ENCODE results near the gene PPM1M.
"Not testable (repeated sequence)": the region's sequence is repeated elsewhere in the genome, so short reads cannot be mapped to it uniquely, and the experiment has no call there.

Gene PPM1M

DNA sequence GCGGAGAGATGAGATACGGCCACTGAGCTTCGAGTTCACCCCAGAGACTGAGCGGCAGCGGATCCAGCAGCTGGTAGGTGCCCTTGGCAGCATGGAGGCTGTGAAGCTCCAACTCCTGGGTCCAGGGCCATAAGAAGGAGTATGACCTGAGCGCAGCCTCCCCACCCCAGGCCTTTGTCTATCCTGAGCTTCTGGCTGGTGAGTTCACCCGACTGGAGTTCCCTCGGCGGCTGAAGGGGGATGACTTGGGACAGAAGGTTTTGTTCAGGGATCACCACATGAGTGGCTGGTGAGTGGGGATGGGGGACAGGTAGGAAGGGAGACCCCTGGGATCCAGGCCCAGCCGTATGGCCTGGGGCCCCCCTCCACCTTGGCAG, 2.6 kb downstream of the PPM1M start:
- no peak for DNase-seq

DNA sequence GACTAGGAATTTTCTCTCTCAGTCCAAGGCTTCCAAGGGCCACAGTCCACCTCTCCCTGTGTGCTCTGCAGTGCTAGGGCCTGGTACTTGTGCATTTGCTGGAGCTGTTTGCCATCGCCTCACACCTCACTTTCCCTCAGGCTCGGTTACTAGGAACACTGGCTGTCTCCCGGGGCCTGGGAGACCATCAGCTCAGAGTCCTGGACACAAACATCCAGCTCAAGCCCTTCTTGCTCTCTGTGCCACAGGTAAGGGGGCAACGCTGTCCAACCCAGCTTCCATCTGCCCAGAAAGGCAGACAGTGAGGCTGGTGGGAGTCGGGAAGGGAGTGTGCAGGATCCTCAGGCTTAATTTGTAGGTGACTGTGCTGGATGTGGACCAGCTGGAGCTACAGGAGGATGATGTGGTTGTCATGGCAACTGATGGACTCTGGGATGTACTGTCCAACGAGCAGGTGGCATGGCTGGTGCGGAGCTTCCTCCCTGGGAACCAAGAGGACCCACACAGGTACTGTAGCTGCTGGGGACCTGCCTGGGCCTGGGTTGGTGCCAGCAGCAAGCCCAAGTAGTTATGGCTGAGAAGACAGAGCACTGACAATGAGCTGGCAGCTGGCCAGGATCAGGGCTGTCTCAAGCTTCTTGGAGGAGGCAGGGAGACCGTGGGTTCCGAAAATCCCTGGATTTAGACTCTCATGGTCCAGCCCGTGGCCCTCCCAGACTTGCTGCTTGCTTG, 3.4 kb downstream of the PPM1M start:
- peak; percentile 50 for DNase-seq

DNA sequence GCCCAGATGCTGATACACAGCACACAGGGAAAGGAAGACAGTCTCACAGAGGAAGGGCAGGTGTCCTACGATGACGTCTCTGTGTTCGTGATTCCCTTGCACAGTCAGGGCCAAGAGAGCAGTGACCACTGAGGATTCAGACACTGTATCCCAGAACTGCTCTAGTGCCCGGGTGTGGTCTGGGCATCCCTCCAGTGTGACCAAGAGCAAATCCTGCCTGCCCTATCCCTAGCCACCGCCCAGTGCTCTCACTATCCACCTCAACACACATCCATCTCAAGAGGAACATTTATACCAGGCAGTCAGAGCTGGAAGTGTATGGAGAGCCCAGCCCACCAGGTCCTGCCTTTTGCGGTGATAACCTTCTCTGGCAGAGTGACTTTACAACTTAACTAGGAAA, 4.1 kb downstream of the PPM1M start:
- no peak for DNase-seq

DNA sequence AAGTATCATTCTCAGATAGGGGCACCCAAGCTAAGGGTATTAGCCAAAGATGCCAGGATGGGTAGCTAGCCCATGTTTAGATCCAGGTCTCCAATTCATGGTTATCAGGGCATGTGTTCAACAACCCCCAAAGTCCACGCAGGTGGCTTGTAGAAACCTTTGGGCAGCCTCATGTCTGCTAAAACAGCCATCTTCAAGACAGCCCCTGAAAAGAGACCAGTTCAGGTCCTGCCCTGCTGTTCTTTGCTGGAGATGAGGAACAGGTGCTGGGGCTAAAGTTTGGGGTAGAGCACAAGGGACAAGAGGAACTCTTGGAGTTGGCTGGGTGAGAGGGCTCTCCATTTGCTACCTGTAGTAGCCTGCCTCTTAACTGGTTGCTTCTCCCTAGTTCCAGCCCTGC, 4.6 kb downstream of the PPM1M start:
- no peak for DNase-seq

DNA sequence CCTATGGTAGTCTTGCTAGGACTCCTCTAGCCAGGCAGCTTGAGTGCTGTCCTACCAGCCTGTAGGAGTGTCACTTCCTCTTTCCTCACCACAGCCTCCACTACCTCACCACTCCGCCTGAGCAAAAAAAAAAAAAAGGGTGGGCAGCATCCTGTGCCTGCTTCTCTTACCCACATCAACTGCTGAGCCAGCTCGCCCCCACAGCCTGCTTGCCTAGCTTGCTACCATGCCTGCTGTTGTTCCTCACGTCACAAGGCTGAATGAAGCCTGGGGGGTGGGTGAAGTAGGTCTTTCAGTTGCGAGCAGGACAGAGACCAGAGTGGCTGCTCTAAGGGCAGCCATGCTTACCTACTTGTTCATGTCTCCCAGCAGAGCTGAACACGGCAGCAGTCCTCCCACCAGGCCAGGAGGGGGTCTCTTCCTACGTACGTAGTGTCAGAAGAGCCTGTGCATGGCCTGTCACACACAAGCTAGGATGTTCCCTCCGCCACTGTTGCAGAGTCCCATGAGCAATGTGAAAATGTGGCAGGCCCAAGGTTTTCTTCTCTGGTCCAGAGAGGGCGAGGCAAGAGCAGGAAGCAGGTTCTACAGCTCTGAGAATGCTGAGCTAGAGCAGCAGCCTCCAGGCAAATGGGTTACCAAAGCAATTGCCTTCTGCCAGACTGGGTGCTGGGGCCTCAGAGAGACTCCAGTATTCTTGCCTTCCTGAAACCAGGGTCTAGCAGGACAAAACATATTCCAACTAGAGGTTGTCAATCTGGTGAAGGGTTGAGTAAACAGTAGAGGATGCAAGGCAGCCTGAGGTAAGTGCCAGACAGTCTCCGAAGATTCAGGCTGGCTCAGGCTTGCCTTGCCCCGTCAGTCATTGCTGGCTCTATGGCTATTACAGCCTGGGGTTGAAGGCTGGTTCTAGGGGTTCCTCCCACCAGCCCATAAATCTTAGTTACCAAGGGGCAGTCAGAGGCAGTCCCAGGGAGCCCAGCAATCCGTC, 8.1 kb downstream of the PPM1M start:
- DNase-seq, result peak; percentile 19

DNA sequence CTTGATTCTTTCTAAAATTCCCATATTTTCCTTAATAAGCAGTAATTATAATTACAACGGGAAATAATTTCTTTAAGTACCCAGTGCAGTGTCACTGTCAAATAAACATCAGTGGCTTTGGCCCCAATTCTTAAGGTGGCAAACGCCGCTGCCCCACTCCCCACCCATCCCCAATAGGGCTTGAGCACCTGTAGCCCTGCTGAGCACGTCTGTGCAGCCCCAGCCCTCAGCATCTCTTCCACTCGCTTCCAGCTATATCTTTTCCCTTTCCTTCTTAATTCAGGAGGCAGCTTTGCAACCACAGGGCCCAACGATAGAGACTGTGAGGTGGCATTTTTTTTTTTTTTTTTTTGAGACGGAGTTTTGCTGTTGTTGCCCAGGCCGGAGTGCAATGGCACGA, 9.0 kb downstream of the PPM1M start:
- DNase-seq, result no peak

DNA sequence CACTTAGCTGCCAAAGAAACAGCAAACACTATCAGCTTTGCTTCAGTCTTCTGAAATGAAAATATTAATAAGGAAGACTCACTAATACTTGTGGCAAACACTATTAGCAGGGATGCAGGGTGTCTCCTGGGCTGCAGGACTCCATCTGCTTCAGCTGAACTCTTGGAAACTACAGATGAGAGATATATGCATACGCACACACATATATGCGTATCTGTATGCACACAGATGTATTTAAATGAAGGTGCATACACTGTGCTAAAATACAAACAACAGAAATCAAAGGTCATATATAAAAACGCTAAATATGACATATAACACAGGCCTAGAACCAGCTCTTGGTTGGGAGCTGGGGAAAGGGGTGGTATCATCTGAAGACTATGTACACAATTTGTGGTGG, 10.6 kb downstream of the PPM1M start:
- DNase-seq, result no peak

DNA sequence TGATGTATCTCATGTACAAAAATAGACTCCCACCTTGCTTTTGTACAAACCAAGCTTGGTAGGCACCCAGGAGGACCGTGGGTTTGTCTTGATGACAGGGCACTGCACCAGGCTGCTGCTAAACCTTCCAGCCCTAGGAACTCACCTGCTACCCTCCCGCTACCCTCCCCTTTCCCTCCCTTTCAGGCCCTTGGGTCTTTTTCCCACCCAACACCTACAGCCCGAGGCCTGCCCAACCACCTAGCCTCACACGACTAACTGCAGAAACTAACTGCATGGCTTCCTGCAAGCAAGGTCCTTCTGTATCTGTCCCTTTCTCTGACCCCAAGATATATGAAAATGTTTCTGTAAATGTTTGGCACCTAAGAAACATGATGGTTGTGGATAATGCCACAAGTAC, 11.1 kb downstream of the PPM1M start:
- no peak for DNase-seq

DNA sequence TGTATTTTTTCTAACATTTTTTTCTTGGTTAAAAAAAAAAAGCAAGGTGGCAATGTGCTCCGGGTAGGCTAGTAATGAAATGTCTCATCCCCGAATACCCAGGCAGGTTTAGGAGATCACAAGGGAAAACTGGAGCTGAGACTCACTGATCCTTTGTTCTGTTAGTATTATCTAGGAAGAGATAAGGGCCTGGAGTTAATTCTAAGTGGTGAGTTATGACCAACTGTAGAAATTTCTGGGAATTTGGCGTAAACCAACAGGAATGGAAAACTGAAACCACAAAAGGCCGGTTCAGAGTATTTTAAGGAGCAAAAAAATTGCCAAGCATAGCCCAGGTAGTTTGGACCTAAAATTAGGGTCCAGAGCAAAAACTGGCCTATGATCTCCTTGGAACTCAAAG, 12.4 kb downstream of the PPM1M start:
- DNase-seq, result no peak

DNA sequence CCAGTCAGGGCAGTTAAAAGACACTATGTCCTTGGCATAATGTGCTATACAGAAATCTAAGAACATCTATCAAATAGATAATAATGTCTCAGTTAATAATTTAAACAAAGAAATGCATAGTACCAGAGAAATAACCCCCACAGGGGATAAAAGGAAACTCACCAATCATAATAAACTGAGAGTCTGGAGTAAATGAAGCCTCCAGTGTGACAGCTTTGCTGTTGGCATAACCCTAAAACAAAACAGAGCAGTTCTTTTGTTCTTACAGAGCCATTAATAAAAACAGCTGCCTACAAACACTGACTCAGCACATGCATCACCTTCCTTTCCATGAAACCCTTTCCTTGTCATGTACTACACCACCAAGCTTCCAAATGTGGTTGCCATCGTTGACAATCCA, 13.5 kb downstream of the PPM1M start:
- no peak for DNase-seq

DNA sequence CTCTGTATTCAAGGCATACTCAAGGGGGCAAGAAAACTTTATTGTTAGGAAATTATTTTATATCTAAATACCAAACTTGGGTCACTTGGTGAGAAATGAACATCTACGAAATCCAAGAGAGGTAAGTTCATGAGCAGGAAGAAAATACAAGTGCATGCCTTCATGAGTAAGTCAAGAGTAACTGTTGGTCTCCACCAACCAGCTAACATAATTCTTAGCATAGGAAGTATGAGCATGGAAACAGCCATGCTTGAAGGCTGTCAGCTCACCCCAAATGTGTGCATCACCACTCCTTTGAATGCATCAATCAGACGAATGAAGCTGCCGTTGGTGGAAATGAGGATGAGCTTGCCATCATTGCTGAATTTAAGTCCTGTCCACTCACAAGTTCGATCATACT, 13.9 kb downstream of the PPM1M start:
- no peak for DNase-seq

DNA sequence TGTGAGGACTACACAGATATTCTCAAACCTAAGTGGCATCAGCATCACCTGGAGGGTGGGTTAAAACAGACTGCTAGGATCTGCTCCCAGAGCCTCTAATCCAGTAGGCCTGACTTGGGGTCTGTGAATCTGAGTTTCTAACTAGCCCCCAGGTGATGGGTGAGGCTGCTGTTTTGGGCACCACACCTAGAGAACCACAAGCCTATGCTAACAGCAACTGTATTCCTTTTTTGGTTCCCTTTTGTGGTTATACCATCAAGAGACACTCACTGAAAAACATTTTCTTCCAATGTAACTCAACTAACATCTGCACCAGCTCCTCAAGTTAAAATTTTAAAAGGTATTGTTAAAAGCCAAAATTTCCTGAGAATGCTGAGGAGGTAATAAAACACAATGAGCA, 16.9 kb downstream of the PPM1M start:
- DNase-seq, result no peak

DNA sequence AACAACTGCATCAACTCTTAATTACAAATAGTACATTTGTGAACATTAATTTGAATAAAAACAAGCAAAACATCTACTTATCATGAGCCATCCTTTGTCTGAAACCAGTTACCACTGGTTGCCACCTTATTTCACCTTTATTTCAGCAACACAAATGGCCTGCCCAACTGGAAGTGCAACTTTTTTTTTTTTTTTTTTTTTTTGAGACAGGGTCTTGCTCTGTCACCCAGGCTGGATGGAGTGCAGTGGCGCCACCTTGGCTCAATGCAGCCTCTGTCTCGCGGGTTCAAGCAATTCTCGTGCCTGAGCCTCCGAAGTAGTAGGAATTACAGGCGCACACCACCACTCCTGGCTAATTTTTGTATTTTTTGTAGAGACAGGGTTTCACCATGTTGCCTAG, 19.8 kb downstream of the PPM1M start:
- peak; percentile 29 for DNase-seq

DNA sequence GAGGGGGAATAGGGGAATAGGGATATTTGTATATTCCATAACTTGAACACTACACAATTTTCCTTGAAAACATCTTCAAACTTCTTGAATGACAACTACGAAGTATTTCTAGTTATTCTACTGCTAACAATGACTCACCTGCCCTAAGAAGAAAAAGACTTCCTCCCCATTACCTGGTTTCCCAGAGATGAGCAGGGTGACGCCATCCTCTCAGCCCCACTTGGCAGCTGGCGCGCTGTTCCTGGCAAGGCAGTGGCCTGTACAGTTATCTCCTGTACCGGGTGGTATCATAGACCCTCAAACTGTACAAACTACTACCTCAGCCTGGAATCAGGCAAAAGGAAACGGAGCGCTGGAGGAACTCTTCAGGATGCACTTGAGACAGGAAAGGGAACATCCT, 22.5 kb downstream of the PPM1M start:
- DNase-seq, result peak; percentile 25

DNA sequence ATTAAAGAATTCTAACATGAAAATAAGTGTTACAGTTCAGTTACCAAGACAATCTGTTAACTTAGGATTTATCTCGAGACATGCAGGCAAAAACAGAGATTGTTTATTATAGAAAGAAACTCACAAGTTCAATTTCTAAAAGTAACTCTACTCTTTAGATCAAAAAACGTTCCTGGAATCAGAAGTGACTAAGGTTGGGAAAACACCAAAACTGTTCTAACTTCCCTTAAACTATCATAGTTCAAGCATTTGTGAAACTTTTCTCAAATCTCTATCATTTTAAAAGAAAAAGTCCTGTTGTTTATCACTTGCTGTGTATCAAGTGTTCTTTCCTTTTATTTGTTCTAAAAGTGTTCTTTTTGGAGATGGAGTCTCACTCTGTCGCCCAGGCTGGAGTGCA, 24.2 kb downstream of the PPM1M start:
- no peak for DNase-seq

DNA sequence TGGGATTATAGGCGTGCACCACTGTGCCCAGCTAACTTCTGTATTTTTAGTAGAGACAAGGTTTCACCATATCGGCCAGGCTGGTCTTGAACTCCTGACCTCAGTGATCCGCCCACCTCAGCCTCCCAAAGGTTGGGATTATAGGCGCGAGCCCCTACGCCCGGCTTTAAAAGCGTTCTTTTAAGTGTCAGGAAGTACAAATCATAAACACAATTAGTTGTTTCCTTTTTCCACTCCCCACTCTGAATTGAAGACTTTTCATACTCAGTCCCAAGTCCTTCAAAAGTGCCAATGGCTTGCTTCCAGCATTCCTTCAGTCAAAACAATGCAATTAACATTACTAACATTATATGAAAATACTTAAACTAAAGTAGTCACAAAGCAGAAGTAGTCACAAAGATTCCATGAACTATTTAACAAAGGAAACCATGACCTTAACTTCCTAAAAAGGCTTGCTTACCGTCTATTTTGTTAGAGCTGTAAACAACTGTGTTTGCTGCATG, 24.7 kb downstream of the PPM1M start:
- no peak for DNase-seq

DNA sequence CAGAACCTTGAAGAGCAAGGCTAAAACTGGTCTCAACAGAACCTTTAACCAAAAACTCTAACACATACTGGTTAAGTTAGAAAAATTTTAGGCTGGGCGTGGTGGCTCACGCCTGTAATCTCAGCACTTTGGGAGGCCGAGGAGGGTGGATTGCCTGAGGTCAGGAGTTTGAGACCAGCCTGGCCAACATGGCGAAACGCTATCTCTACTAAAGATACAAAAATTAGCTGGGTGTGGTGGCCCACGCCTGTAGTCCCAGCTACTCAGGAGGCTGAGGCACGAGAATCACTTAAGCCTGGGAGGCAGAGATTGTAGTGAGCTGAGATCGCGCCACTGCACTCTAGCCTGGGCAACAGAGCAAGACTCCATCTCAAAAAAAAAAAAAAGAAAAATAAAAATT, 26.6 kb downstream of the PPM1M start:
- not testable (repeated sequence) for DNase-seq

DNA sequence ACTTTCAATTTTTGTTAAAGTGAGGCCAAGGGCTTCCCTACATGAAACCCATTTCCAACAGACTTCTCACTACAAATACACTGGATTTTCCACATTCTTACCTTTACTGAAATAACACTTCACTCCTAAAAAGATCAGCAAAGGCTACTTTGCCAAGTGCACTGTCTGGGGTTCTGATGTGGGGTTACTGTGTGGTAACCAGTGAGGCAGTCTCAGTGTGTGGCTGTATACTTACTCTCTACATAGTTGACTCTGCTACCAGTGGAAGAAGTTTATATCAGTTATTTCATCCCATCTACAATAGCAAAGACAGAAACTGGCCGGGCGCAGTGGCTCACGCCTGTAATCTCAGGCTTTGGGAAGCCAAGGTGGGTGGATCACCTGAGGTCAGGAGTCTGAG, 27.3 kb downstream of the PPM1M start:
- no peak for DNase-seq

DNA sequence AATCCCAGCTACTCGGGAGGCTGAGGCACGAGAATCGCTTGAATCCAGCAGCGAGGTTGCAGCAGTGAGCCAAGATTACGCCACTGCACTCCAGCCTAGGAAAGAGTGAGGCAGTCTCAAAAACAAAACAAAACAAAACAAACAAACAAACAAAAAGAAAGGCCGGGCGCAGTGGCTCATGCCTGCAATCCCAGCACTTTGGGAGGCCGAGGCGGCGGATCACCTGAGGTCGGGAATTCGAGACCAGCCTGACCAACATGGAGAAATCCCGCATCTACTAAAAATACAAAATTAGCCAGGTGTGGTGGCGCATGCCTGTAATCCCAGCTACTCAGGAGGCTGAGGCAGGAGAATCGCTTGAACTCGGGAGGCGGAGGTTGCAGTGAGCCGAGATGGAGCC, 29.2 kb downstream of the PPM1M start:
- DNase-seq, result not testable (repeated sequence)

DNA sequence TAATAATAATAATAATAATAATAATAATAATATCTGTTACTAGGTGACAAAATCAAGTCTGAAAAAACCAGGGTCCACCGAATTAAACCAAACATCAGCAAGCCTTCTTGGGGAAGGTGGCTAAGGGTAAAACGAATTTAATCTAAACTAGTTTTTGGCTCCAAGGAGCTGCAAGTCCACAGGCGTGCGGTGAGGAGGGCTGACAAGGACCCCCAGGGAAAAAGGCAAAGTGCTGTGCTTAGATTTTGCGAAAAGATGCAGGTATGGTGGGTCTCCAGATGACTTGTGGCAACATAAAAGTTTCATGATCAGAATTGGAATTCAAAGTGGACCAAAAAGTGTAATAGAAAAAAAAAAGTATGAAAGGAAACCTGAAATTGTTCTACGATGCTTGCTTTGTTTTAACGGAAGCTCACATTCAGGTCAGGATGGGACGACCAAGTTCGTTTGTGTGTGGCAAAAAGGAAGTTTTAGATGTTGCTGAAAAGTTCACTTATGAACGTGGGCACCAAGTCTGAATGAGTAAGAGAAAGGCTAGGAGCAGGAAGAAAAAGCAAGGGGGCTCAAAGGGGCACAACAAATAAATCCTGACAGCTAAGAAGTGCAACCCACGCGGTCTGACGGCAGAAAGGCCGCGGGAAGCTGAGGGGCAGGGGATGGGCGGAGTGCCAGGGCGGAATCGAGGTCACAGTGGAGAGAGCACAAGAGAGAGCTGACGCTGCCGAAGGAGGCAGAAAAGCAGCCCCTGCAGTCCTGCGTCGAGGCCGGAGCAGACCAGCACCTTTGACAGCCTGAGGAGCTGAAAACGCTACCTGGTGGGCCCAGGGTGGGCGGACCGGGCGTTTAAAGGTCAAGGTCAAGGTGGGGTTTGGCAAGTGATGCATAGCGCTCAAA, 31.8 kb downstream of the PPM1M start:
- DNase-seq, result peak; percentile 53

DNA sequence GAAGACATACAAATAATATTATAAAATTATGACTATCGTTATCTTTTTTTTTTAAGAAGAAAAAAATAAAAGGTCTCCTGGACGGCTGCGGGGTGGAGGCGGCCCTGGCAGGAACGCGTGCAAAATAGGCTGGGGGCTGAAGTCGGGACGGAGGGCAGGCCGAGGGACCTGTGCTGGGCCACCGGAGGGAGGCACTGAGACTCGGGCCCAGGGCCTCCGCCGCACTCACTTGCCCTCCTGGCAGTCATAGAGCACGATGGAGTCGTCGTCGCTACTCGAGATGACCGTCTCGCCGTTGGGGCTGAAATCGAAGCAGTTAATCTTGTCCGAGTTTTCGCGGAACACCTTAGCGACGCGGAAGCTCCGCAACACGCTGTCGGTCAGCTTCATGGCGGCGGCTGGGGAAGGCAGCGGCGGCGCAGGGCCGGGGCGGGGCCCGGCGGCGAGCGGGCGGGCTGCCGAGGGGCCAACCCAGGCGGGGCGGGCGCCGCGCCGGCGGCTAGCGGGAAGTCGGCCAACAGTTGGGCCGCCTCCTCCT, 32.5 kb downstream of the PPM1M start:
- DNase-seq, result peak; percentile 61

DNA sequence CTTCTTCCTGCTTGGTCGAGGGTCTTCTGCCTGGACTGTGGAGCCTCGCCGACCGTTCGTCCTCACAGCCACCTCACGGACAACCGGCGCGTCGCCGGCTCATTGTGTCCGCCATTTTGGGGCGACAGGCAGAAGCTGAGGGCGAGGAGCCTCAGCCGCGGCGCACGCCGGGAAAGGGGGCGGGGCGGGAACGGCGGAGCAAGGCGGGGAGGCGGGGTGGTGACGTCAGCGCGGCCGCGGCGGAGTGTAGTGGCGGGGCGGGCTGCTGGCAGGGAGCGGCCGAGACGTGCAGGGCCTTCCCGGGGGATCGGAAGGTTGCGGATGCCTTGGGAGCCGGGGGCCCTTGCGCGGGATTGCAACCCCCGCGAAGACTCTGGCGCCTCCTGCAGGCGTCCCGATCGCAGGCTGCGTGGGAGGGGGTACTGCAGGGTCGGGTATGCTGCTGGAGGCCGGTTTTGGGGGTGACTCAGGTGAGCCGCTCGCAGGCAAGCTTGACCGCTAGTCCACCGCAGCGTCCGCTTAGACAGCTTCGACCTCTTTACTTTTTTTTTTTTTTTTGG, 33.0 kb downstream of the PPM1M start, which contains the start of gene WDR82:
Gene WDR82, minus strand, starts transcription at position 140 of the 560 bp plus-strand sequence. CDS start 288 bp downstream, outside the sequence.
- peak; percentile 87 for DNase-seq
